Ishikawa (cell line): ENCODE data around the gene KDM2B.

ENCODE experiments used
- CREB1 ChIP-seq: IDR thresholded peaks from 2 replicates; pipeline ENCODE4 v1.6.1; 2012; ENCODE audit warnings: low read depth
- EGR1 ChIP-seq: IDR thresholded peaks from 2 replicates; pipeline ENCODE4 v1.6.1; 2012
- USF1 ChIP-seq: IDR thresholded peaks from 2 replicates; pipeline ENCODE4 v1.6.1; 2012
- YY1 ChIP-seq: IDR thresholded peaks from 2 replicates; pipeline ENCODE4 v1.6.1; 2012; ENCODE audit warnings: low read depth
- TF ChIP-seq, protein P1 (sequence below): IDR thresholded peaks from 2 replicates; pipeline ENCODE4 v1.6.1; 2012; ENCODE audit warnings: low read depth, mild to moderate bottlenecking

DNA sequence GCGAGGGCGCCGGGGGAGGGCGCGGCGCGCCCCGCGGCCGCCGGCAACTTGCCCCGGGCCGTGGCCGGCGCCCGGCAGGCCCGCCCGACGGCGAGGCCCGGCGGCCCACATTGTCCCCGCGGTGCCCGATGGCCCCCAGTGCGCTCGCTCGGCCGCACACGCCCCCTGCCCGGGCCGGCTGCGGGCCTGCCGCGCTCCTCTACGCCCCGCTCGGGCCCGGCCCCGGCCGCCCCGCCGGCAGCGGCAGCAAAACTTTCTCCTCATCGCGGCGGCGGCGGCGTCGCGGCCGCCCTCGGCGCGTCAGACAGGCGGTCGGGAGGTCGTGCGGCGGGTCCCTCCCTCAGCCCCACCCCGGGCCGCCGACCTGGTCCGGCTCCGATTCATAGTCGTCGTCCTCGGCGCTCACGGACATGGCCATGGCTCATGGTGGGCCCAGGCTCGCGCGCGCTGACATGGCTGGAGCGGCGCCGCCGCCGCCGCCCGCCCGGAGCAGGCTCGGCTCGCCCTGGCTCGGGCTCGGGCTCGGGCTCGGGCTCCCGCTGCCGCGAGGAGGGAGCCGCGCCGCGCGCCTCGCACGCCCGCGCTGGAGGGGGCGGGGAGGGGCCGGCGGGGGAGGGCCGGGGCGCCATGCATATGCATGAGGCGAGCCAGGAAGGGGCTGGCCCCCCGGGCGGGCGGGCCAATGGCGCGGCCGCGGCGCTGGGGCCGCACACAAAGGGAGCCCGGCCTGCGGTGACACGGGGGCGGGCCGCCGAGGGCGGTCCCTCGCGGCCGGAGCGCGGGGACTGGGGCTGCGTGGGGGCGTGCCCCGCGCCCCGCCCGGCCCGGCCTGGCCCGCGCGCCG lies 113.8 kb downstream of the KDM2B start:
- TF ChIP-seq, protein P1, sequence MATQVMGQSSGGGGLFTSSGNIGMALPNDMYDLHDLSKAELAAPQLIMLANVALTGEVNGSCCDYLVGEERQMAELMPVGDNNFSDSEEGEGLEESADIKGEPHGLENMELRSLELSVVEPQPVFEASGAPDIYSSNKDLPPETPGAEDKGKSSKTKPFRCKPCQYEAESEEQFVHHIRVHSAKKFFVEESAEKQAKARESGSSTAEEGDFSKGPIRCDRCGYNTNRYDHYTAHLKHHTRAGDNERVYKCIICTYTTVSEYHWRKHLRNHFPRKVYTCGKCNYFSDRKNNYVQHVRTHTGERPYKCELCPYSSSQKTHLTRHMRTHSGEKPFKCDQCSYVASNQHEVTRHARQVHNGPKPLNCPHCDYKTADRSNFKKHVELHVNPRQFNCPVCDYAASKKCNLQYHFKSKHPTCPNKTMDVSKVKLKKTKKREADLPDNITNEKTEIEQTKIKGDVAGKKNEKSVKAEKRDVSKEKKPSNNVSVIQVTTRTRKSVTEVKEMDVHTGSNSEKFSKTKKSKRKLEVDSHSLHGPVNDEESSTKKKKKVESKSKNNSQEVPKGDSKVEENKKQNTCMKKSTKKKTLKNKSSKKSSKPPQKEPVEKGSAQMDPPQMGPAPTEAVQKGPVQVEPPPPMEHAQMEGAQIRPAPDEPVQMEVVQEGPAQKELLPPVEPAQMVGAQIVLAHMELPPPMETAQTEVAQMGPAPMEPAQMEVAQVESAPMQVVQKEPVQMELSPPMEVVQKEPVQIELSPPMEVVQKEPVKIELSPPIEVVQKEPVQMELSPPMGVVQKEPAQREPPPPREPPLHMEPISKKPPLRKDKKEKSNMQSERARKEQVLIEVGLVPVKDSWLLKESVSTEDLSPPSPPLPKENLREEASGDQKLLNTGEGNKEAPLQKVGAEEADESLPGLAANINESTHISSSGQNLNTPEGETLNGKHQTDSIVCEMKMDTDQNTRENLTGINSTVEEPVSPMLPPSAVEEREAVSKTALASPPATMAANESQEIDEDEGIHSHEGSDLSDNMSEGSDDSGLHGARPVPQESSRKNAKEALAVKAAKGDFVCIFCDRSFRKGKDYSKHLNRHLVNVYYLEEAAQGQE, result no peak
- TF ChIP-seq USF1, result no peak
- TF ChIP-seq CREB1, result no peak
- TF ChIP-seq YY1, result peak; percentile 47
- no peak for TF ChIP-seq EGR1
